KMS-11 (cell line): ENCODE results near the gene OR4X2.

Experiments used
- H2AFZ ChIP-seq: fragments of 200-600 bp; sonication (generic); 2 replicates; pipeline ENCODE4 v1.6.1; 2016; ENCODE audit warnings: antibody characterized with exemption, mixed run types, low read depth
- H3K27ac ChIP-seq: fragments of 200-600 bp; sonication (generic); 2 replicates; pipeline ENCODE4 v1.6.1; 2016; ENCODE audit warnings: mild to moderate bottlenecking, mixed run types
- H3K27me3 ChIP-seq: fragments of 200-600 bp; sonication (generic); 2 replicates; pipeline ENCODE4 v1.6.1; 2017; ENCODE audit warnings: mild to moderate bottlenecking, low read depth, mixed run types, moderate library complexity; ENCODE audit not compliant: insufficient read depth
- H3K36me3 ChIP-seq: fragments of 200-600 bp; sonication (generic); 2 replicates; pipeline ENCODE4 v1.6.1; 2017; ENCODE audit warnings: mild to moderate bottlenecking, mixed run types; ENCODE audit not compliant: insufficient read depth
- H3K4me1 ChIP-seq: fragments of 200-600 bp; sonication (generic); 2 replicates; pipeline ENCODE4 v1.6.1; 2016; ENCODE audit warnings: mild to moderate bottlenecking, low read depth, mixed run types; ENCODE audit not compliant: poor library complexity, severe bottlenecking
- H3K4me2 ChIP-seq: fragments of 200-600 bp; sonication (generic); 2 replicates; pipeline ENCODE4 v1.7.0; 2016; ENCODE audit warnings: mild to moderate bottlenecking, mixed run types
- H3K4me3 ChIP-seq: fragments of 200-600 bp; sonication (generic); IDR thresholded peaks from 2 replicates; pipeline ENCODE4 v1.6.1; 2017; ENCODE audit warnings: low read depth, low read length, mixed read lengths; ENCODE audit not compliant: insufficient read depth
- H3K79me2 ChIP-seq: fragments of 200-600 bp; sonication (generic); 2 replicates; pipeline ENCODE4 v1.6.1; 2016; ENCODE audit warnings: low read depth, mixed run types; ENCODE audit not compliant: insufficient read depth
- H3K9ac ChIP-seq: fragments of 200-600 bp; sonication (generic); 2 replicates; pipeline ENCODE4 v1.6.1; 2016; ENCODE audit warnings: mild to moderate bottlenecking, mixed run types
- H4K20me1 ChIP-seq: fragments of 200-600 bp; sonication (generic); 2 replicates; pipeline ENCODE4 v1.6.1; 2016; ENCODE audit warnings: mild to moderate bottlenecking, mixed run types; ENCODE audit not compliant: insufficient read depth
- CTCF ChIP-seq: fragments of 200-600 bp; sonication (generic); conservative IDR thresholded peaks from 2 replicates; pipeline ENCODE4 v1.6.1; 2017; ENCODE audit warnings: low read depth, mild to moderate bottlenecking, antibody characterized with exemption, low read length, moderate library complexity, mixed read lengths

The OR4X2 gene

GRCh38 chr11:48244804-48245203 is at the start of gene OR4X2:
TSS of gene OR4X2 (plus strand) at chr11:48245104. CDS start at chr11:48245104, 0 bp downstream.
- TF ChIP-seq CTCF: no peak
- Histone ChIP-seq H3K36me3 (no peaks in the 10 kb centered on the region), H3K9ac (no peak within 1 kb of the TSS), H3K27me3 (no peaks in the 10 kb centered on the region), H3K4me1 (no peaks in the 10 kb centered on the region), H2AFZ (no peak within 1 kb of the TSS), H3K4me2 (no peak within 1 kb of the TSS), H3K79me2 (no peaks in the 10 kb centered on the region), H3K4me3 (no peak within 1 kb of the TSS), H3K27ac (no peak within 1 kb of the TSS), H4K20me1 (no peaks in the 10 kb centered on the region)

GRCh38 chr11:48207881-48208280 is 37.0 kb upstream of the OR4X2 start:
- Histone ChIP-seq H3K27ac (no peak overlapping the region), H4K20me1 (no peaks in the 10 kb centered on the region), H3K4me2 (no peak overlapping the region), H2AFZ (no peak overlapping the region), H3K9ac (no peak overlapping the region), H3K4me1 (no peaks in the 10 kb centered on the region), H3K36me3 (no peaks in the 10 kb centered on the region), H3K4me3 (no peak overlapping the region), H3K27me3 (no peaks in the 10 kb centered on the region), H3K79me2 (no peaks in the 10 kb centered on the region)
- no peak for TF ChIP-seq CTCF

- no peak for TF ChIP-seq CTCF
- H4K20me1 ChIP-seq: no peaks in the 10 kb centered on the region
- no peaks in the 10 kb centered on the region for H3K4me1 ChIP-seq
- H3K27ac ChIP-seq: no peak overlapping the region
- H3K27me3 ChIP-seq: no peaks in the 10 kb centered on the region
- no peak overlapping the region for H3K4me3 ChIP-seq
- H3K4me2 ChIP-seq: no peak overlapping the region
- no peaks in the 10 kb centered on the region for H3K79me2 ChIP-seq
- H2AFZ ChIP-seq: no peak overlapping the region
- H3K9ac ChIP-seq: no peak overlapping the region
- H3K36me3 ChIP-seq: no peaks in the 10 kb centered on the region
Observed at GRCh38 chr11:48210052-48210451, 34.9 kb upstream of the OR4X2 start.

- no peak for TF ChIP-seq CTCF
- no peak within 1 kb of the TSS for H3K4me2 ChIP-seq
- no peaks in the 10 kb centered on the region for H3K79me2 ChIP-seq
- no peak within 1 kb of the TSS for H2AFZ ChIP-seq
- H3K4me3 ChIP-seq: no peak within 1 kb of the TSS
- H3K27ac ChIP-seq: no peak within 1 kb of the TSS
- no peaks in the 10 kb centered on the region for H3K36me3 ChIP-seq
- no peaks in the 10 kb centered on the region for H3K4me1 ChIP-seq
- no peak within 1 kb of the TSS for H3K9ac ChIP-seq
- H3K27me3 ChIP-seq: no peaks in the 10 kb centered on the region
- H4K20me1 ChIP-seq: no peaks in the 10 kb centered on the region
Observed at GRCh38 chr11:48216510-48216909, 28.4 kb upstream of the OR4X2 start, which contains the start of gene OR4B1. TSS of gene OR4B1 (plus strand) at chr11:48216810. CDS start at chr11:48216810, 0 bp downstream.
